OCI-LY7 (cell line): Measurements from ENCODE around the gene MYPN. TPM values are rescaled to one million over a fixed set of nuclear protein-coding genes. Genes with fewer than 3 reads are reported as not detected.

ENCODE experiments used
- Bru-seq: library from RNA; stranded (reverse); fragments of 400-500 nt; gene quantifications from one replicate; lab custom pipeline; 2021; lab: Mats Ljungman, UMichigan
- BruChase-seq, 2 experiments: library from RNA; stranded (reverse); fragments of 400-500 nt; gene quantifications; one replicate each; lab custom pipeline; 2021; lab: Mats Ljungman, UMichigan
- BruUV-seq: library from RNA; stranded (reverse); fragments of 400-500 nt; replicated peaks from 2 replicates; lab custom pipeline; 2021; lab: Mats Ljungman, UMichigan
- CTCF ChIA-PET: fragments of 300-600 bp; sonication (Branson Sonifier 250); formaldehyde crosslinking; loops from one replicate; lab custom pipeline; 2022; ENCODE audit warnings: antibody characterized with exemption; ENCODE audit not compliant: unreplicated experiment; lab: Charles Lee
- POLR2A ChIA-PET: fragments of 300-600 bp; sonication (Branson Sonifier 250); formaldehyde crosslinking; loops from one replicate; lab custom pipeline; 2022; ENCODE audit warnings: antibody characterized with exemption; lab: Charles Lee
- DNase-seq: peaks from one replicate; pipeline ENCODE4 v3.0.0-alpha.2; 2015; ENCODE audit warnings: low spot score
- H2AFZ ChIP-seq: fragments of 200-600 bp; sonication (generic), shearing (Covaris generic); 2 replicates; pipeline ENCODE4 v1.6.1; 2014; ENCODE audit warnings: mild to moderate bottlenecking, antibody characterized with exemption, low read length, moderate library complexity
- H3K27ac ChIP-seq: fragments of 200-600 bp; sonication (generic); 2 replicates; pipeline ENCODE4 v1.5.1; 2014; ENCODE audit warnings: mixed run types, low read depth, mild to moderate bottlenecking, moderate library complexity, low read length, inconsistent platforms; ENCODE audit not compliant: poor library complexity, severe bottlenecking
- H3K36me3 ChIP-seq: fragments of 200-600 bp; sonication (generic); 2 replicates; pipeline ENCODE4 v1.6.1; 2014; ENCODE audit warnings: mild to moderate bottlenecking, antibody characterized with exemption, low read length, moderate library complexity, mixed read lengths; ENCODE audit not compliant: insufficient read depth
- H3K4me1 ChIP-seq: fragments of 200-600 bp; sonication (generic); 2 replicates; pipeline ENCODE4 v1.5.1; 2014; ENCODE audit warnings: mild to moderate bottlenecking, low read length; ENCODE audit not compliant: insufficient read depth, poor library complexity, severe bottlenecking
- H3K4me2 ChIP-seq: fragments of 200-600 bp; sonication (generic); 2 replicates; pipeline ENCODE4 v1.6.1; 2014; ENCODE audit warnings: mild to moderate bottlenecking, low read length
- H3K4me3 ChIP-seq: fragments of 200-600 bp; sonication (generic); 2 replicates; pipeline ENCODE4 v1.5.1; 2014; ENCODE audit warnings: mild to moderate bottlenecking, low read depth, low read length; ENCODE audit not compliant: poor library complexity, severe bottlenecking
- H3K79me2 ChIP-seq: fragments of 200-600 bp; sonication (generic); 2 replicates; pipeline ENCODE4 v1.6.1; 2016; ENCODE audit warnings: low read depth, mild to moderate bottlenecking, low read length, moderate library complexity, mixed read lengths; ENCODE audit not compliant: insufficient read depth
- H3K9me2 ChIP-seq: fragments of 200-600 bp; sonication (generic); 2 replicates; pipeline ENCODE4 v1.6.1; 2016; ENCODE audit warnings: mild to moderate bottlenecking, low read length, mixed read lengths; ENCODE audit not compliant: insufficient read depth
- H3K9me3 ChIP-seq: fragments of 200-600 bp; sonication (generic); 2 replicates; pipeline ENCODE4 v1.6.1; 2014; ENCODE audit warnings: mild to moderate bottlenecking, mixed run types, low read length, mixed read lengths
- H4K20me1 ChIP-seq: fragments of 200-600 bp; sonication (generic); 2 replicates; pipeline ENCODE4 v1.6.1; 2014; ENCODE audit warnings: mild to moderate bottlenecking, antibody characterized with exemption, low read length, moderate library complexity, mixed read lengths; ENCODE audit not compliant: insufficient read depth
- EZH2phosphoT487 ChIP-seq: fragments of 200-600 bp; sonication (generic); IDR thresholded peaks from 2 replicates; pipeline ENCODE4 v1.6.1; 2018; ENCODE audit warnings: low read depth, borderline replicate concordance, mild to moderate bottlenecking, mixed run types, antibody characterized with exemption, low read length, moderate library complexity, mixed read lengths
- intact Hi-C: fragments of 100-400 bp; cut with micrococcal nuclease; formaldehyde crosslinking; loops from one replicate; pipeline ENCODE4 v1.10.0; 2022; ENCODE audit not compliant: unreplicated experiment
- long read RNA-seq: library from polyadenylated mRNA; stranded (forward); transcript quantifications from one replicate; pipeline ENCODE4 v2.0.0, GENCODE V29; 2022
- total RNA-seq, 2 experiments: library from RNA; depleted of rRNA in 1 of 2; stranded (reverse); fragments of >200 nt in 1 of 2; shearing (Covaris generic) in 1 of 2; gene quantifications; 2 replicates each; pipeline ENCODE4 v1.2.3, GENCODE V29; 2014 to 2022
- TF ChIP-seq, protein P1 (sequence below): fragments of 200-600 bp; sonication (generic); conservative IDR thresholded peaks from 2 replicates; pipeline ENCODE4 v1.5.1; 2014; ENCODE audit warnings: mild to moderate bottlenecking, antibody characterized with exemption, low read length, moderate library complexity, mixed read lengths

Gene MYPN, protein sequence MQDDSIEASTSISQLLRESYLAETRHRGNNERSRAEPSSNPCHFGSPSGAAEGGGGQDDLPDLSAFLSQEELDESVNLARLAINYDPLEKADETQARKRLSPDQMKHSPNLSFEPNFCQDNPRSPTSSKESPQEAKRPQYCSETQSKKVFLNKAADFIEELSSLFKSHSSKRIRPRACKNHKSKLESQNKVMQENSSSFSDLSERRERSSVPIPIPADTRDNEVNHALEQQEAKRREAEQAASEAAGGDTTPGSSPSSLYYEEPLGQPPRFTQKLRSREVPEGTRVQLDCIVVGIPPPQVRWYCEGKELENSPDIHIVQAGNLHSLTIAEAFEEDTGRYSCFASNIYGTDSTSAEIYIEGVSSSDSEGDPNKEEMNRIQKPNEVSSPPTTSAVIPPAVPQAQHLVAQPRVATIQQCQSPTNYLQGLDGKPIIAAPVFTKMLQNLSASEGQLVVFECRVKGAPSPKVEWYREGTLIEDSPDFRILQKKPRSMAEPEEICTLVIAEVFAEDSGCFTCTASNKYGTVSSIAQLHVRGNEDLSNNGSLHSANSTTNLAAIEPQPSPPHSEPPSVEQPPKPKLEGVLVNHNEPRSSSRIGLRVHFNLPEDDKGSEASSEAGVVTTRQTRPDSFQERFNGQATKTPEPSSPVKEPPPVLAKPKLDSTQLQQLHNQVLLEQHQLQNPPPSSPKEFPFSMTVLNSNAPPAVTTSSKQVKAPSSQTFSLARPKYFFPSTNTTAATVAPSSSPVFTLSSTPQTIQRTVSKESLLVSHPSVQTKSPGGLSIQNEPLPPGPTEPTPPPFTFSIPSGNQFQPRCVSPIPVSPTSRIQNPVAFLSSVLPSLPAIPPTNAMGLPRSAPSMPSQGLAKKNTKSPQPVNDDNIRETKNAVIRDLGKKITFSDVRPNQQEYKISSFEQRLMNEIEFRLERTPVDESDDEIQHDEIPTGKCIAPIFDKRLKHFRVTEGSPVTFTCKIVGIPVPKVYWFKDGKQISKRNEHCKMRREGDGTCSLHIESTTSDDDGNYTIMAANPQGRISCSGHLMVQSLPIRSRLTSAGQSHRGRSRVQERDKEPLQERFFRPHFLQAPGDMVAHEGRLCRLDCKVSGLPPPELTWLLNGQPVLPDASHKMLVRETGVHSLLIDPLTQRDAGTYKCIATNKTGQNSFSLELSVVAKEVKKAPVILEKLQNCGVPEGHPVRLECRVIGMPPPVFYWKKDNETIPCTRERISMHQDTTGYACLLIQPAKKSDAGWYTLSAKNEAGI (N-terminal part only)
- total RNA-seq (2014; rRNA removed; shearing (Covaris generic)) (0.06 TPM in 1 of 2 replicates, not detected in the other), total RNA-seq (2022) (not detected in 2 replicates), Bru-seq, nascent RNA (not detected), BruChase-seq, experiment 1, labeled RNA remaining after a 6-hour chase (percentile 2 among the genes with signal in this experiment), BruChase-seq, experiment 2, labeled RNA remaining after a 2-hour chase (percentile 6 among the genes with signal in this experiment)
- long read RNA-seq = 0 reads

DNA sequence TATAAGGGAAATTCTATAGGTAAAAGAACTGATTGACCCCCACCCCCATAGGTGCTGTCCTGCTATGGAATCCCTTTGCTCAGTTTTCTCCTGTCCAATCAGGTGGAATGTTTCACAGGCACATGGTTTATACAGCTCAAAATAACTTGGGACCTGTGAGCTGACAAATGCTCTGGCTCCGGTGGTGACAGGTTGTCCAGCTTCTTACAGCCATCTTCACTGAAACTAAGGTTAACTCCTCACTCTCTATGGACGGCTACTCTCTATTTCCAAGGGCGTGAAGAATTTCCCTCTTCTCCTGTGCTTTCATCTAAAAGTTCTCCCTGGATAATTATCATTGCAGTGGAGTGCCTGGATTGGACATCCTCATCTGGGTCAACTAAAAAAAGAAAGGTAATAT is at the start of gene MYPN:
Gene MYPN (plus strand): TSS at position 158 of the 400 bp plus-strand sequence. CDS start 11,951 bp downstream, outside the sequence.
- DNase-seq = no peak
- no TSS peak for BruUV-seq
- Histone ChIP-seq H4K20me1 (no peaks in the 10 kb centered on the region), H3K4me3 (no peak within 1 kb of the TSS), H2AFZ (no peak within 1 kb of the TSS), H3K9me2 (no peaks in the 10 kb centered on the region), H3K9me3 (no peaks in the 10 kb centered on the region), H3K36me3 (no peaks in the 10 kb centered on the region), H3K4me1 (no peaks in the 10 kb centered on the region), H3K4me2 (no peak within 1 kb of the TSS), H3K79me2 (no peaks in the 10 kb centered on the region), H3K27ac (no peak within 1 kb of the TSS)
- ChIA-PET POLR2A (interaction anchor here (0.7 to 1.0 kb wide), 2 partner anchors 11 to 23 kb away, joined by 3 read pairs; no protein-coding TSS in a partner anchor), CTCF (interaction anchor here (0.6 kb wide), 1 partner anchor 198 kb away, joined by 3 read pairs; no protein-coding TSS in a partner anchor)
- intact Hi-C loops = no loop called here
- TF ChIP-seq, protein P1, sequence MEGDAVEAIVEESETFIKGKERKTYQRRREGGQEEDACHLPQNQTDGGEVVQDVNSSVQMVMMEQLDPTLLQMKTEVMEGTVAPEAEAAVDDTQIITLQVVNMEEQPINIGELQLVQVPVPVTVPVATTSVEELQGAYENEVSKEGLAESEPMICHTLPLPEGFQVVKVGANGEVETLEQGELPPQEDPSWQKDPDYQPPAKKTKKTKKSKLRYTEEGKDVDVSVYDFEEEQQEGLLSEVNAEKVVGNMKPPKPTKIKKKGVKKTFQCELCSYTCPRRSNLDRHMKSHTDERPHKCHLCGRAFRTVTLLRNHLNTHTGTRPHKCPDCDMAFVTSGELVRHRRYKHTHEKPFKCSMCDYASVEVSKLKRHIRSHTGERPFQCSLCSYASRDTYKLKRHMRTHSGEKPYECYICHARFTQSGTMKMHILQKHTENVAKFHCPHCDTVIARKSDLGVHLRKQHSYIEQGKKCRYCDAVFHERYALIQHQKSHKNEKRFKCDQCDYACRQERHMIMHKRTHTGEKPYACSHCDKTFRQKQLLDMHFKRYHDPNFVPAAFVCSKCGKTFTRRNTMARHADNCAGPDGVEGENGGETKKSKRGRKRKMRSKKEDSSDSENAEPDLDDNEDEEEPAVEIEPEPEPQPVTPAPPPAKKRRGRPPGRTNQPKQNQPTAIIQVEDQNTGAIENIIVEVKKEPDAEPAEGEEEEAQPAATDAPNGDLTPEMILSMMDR = no peak
- TF ChIP-seq EZH2phosphoT487 = no peak

DNA sequence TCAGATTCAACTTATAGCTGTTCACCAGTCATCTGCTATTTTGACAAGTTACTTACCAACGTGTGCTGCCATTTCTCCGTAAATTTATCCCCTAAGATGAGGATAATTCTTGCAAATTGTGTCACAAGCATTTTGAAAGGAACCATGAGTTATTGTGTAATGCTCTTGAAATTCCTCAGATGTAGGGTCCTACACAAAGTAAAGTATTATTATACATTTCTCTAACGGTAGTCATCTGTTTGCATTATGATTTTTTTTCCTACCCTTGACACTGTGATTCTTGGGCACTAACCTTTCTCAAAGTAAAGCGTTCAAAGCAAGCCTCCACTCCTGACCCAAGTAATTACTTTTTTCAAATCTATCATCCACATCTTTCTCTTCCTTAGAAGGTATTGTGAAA is 42.3 kb upstream of the MYPN start:
- H3K9me3 ChIP-seq = no peaks in the 10 kb centered on the region
- H3K4me2 ChIP-seq = no peak overlapping the region
- intact Hi-C loops = no loop called here
- no peak overlapping the region for H3K27ac ChIP-seq
- H3K36me3 ChIP-seq = peaks cover 64% of the 10 kb centered on the region
- no TSS peak for BruUV-seq
- TF ChIP-seq, protein P1 = no peak
- TF ChIP-seq EZH2phosphoT487 = no peak
- H4K20me1 ChIP-seq = no peaks in the 10 kb centered on the region
- POLR2A ChIA-PET = interaction anchor here (0.6 to 0.7 kb wide), 2 partner anchors 11 to 52 kb away, joined by 3 read pairs; no protein-coding TSS in a partner anchor
- H3K79me2 ChIP-seq = peaks cover 40% of the 10 kb centered on the region
- DNase-seq = no peak
- H3K4me1 ChIP-seq = peaks cover 7% of the 10 kb centered on the region
- no peak overlapping the region for H2AFZ ChIP-seq
- CTCF ChIA-PET = interaction anchor here (0.6 kb wide), 1 partner anchor 10 kb away, joined by 3 read pairs; no protein-coding TSS in a partner anchor
- H3K4me3 ChIP-seq = no peak overlapping the region
- H3K9me2 ChIP-seq = no peaks in the 10 kb centered on the region
